Smooth muscle cell (in vitro differentiated cells): ENCODE results near the gene ANO10. TPM values are rescaled to one million over a fixed set of nuclear protein-coding genes. Genes with fewer than 3 reads are reported as not detected.
"Not testable (repeated sequence)": the region's sequence is repeated elsewhere in the genome, so short reads cannot be mapped to it uniquely, and the experiment has no call there.

Source experiments
- DNase-seq: peaks from one replicate; lab custom pipeline; 2025; ENCODE audit not compliant: unreplicated experiment; lab: John Stamatoyannopoulos, UW
- H2AFZ ChIP-seq: fragments of 200-600 bp; sonication (generic); 2 replicates; pipeline ENCODE4 v1.6.0; 2016; ENCODE audit warnings: antibody characterized with exemption, low read depth, mild to moderate bottlenecking
- H3F3A ChIP-seq: fragments of 200-600 bp; sonication (generic); 2 replicates; pipeline ENCODE4 v1.6.0; 2017; ENCODE audit warnings: antibody characterized with exemption, low read depth
- H3K27ac ChIP-seq: fragments of 200-600 bp; sonication (generic); 2 replicates; pipeline ENCODE4 v1.5.1; 2016; ENCODE audit warnings: low read depth, mild to moderate bottlenecking
- H3K27me3 ChIP-seq: fragments of 200-600 bp; sonication (generic); 2 replicates; pipeline ENCODE4 v1.6.1; 2016; ENCODE audit warnings: low read depth, mild to moderate bottlenecking
- H3K36me3 ChIP-seq: fragments of 200-600 bp; sonication (generic); 2 replicates; pipeline ENCODE4 v1.5.1; 2016; ENCODE audit warnings: low read depth
- H3K4me1 ChIP-seq: fragments of 200-600 bp; sonication (generic); 2 replicates; pipeline ENCODE4 v1.5.1; 2016; ENCODE audit warnings: low read depth
- H3K4me2 ChIP-seq: fragments of 200-600 bp; sonication (generic); 2 replicates; pipeline ENCODE4 v1.6.0; 2016; ENCODE audit warnings: mild to moderate bottlenecking
- H3K4me3 ChIP-seq: fragments of 200-600 bp; sonication (generic); 2 replicates; pipeline ENCODE4 v1.5.1; 2016; ENCODE audit warnings: mild to moderate bottlenecking
- H3K79me2 ChIP-seq: fragments of 200-600 bp; sonication (generic); 2 replicates; pipeline ENCODE4 v1.6.0; 2016; ENCODE audit warnings: low read depth, mild to moderate bottlenecking
- H3K9ac ChIP-seq: fragments of 200-600 bp; sonication (generic); 2 replicates; pipeline ENCODE4 v1.6.0; 2016; ENCODE audit warnings: low read depth
- H3K9me3 ChIP-seq: fragments of 200-600 bp; sonication (generic); replicated peaks from 2 replicates; pipeline ENCODE4 v1.5.1; 2016; ENCODE audit warnings: low read depth
- H4K20me1 ChIP-seq: fragments of 200-600 bp; sonication (generic); 2 replicates; pipeline ENCODE4 v1.6.0; 2016; ENCODE audit warnings: low read depth
- WGBS: methylation state at CpG from one replicate; pipeline ENCODE4 v1.1.7; 2016; ENCODE audit warnings: low lambda C conversion rate; 5-methylcytosine and 5-hydroxymethylcytosine counted together
- polyA plus RNA-seq: library from polyadenylated mRNA; unstranded; fragments of >200 nt; fragmentation: Nextera tagmentation; extraction: Ambion mirVana; gene quantifications from 2 replicates; pipeline ENCODE4 v1.2.1, GENCODE V29; 2016
- total RNA-seq: library from RNA; depleted of rRNA; stranded (reverse); fragments of >200 nt; gene quantifications from 2 replicates; pipeline ENCODE4 v1.2.3, GENCODE V29; 2014
- TF ChIP-seq, protein P1 (sequence below): fragments of 200-600 bp; sonication (generic); IDR thresholded peaks from 2 replicates; pipeline ENCODE4 v1.5.1; 2017; ENCODE audit warnings: borderline replicate concordance, mild to moderate bottlenecking, antibody characterized with exemption; ENCODE audit not compliant: insufficient read depth, poor library complexity, severe bottlenecking

The ANO10 gene
- total and polyA plus RNA-seq, 2 experiments from 2014 or later: 19.2 to 25.3 TPM

DNA sequence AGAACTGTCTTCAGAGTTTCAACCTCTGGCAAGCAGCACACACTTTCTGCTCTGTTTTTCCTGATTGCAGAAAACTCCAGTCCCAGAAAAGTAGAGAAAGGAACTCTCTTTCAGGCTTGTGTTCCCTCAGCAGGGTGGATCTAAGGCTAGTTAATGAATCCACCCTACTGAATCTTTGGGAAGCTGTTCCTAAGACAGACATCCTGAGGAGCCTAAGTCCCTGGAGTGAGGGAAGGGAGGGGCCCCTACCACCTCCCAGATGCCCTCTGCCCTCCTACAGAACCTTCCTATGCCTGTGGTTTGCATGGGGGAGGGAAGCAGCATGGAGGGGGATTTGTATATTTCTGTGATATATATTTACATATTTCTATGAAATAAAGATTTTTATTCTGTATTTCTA, 124.4 kb downstream of the ANO10 start:
- Histone ChIP-seq H3K4me1 (peaks cover 14% of the 10 kb centered on the region), H3K79me2 (no peaks in the 10 kb centered on the region), H4K20me1 (peaks cover 6% of the 10 kb centered on the region), H3F3A (no peaks in the 10 kb centered on the region), H3K27me3 (no peaks in the 10 kb centered on the region), H3K4me3 (no peak overlapping the region), H3K4me2 (no peak overlapping the region), H2AFZ (no peak overlapping the region), H3K36me3 (no peaks in the 10 kb centered on the region), H3K9me3 (no peaks in the 10 kb centered on the region), H3K27ac (no peak overlapping the region), H3K9ac (no peak overlapping the region)
- TF ChIP-seq, protein P1, sequence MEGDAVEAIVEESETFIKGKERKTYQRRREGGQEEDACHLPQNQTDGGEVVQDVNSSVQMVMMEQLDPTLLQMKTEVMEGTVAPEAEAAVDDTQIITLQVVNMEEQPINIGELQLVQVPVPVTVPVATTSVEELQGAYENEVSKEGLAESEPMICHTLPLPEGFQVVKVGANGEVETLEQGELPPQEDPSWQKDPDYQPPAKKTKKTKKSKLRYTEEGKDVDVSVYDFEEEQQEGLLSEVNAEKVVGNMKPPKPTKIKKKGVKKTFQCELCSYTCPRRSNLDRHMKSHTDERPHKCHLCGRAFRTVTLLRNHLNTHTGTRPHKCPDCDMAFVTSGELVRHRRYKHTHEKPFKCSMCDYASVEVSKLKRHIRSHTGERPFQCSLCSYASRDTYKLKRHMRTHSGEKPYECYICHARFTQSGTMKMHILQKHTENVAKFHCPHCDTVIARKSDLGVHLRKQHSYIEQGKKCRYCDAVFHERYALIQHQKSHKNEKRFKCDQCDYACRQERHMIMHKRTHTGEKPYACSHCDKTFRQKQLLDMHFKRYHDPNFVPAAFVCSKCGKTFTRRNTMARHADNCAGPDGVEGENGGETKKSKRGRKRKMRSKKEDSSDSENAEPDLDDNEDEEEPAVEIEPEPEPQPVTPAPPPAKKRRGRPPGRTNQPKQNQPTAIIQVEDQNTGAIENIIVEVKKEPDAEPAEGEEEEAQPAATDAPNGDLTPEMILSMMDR: no peak
- DNase-seq: no peak

DNA sequence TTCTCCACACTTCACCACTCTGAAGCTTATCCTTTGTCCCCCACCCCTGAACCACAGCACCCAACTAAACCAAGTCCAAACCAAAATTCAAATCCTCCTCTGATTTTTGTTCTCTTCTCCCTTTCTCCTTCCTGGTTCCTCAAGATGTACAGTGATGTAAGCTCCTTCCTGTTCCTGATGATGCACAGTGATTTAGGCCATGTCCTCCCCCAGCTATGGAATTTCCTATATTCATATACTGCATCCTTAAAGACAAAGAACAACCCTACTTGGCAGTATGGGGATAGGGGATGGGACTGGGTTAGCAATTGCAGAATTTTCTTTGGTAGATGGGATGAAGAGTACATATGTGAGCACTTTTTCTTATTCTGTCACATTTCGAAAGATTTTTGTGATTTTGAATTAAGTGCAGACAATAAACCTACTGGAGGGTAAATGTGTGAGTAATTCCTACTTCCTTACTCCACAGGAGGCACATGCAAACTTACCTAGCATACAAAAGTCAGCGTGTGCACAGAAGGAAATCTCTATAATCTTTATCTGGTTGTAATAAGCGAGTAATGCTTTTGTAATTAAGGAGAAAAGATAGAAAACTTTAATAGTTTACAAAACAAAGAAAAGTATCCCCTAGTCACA, 125.0 kb downstream of the ANO10 start:
- H3K4me1 ChIP-seq: peaks cover 14% of the 10 kb centered on the region
- H3F3A ChIP-seq: no peaks in the 10 kb centered on the region
- peaks cover 6% of the 10 kb centered on the region for H4K20me1 ChIP-seq
- no peak overlapping the region for H3K9ac ChIP-seq
- WGBS: 91% methylated on average over 3 of the region's 3 CpGs
- TF ChIP-seq, protein P1: no peak
- no peaks in the 10 kb centered on the region for H3K79me2 ChIP-seq
- H3K4me2 ChIP-seq: no peak overlapping the region
- no peaks in the 10 kb centered on the region for H3K36me3 ChIP-seq
- no peak overlapping the region for H2AFZ ChIP-seq
- no peak overlapping the region for H3K27ac ChIP-seq
- H3K4me3 ChIP-seq: no peak overlapping the region
- DNase-seq: no peak
- no peaks in the 10 kb centered on the region for H3K27me3 ChIP-seq
- no peaks in the 10 kb centered on the region for H3K9me3 ChIP-seq

DNA sequence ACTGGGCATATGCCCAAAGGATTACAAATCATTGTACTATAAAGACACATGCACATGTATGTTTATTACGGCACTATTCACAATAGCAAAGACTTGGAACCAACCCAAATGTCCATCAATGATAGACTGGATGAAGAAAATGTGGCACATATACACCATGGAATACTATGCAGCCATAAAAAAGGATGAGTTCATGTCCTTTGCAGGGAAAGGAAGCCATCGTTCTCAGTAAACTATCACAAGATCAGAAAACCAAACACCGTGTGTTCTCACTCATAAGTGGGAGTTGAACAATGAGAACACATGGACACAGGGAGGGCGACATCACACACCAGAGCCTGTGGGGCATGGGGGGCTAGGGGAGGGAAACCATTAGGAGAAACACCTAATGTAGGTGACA, 128.9 kb downstream of the ANO10 start:
- not testable (repeated sequence) for H3K27me3 ChIP-seq, H3K4me2 ChIP-seq, H3K27ac ChIP-seq, H2AFZ ChIP-seq, H3K79me2 ChIP-seq, H4K20me1 ChIP-seq, H3K36me3 ChIP-seq, DNase-seq, H3F3A ChIP-seq, H3K4me3 ChIP-seq, H3K9ac ChIP-seq, H3K9me3 ChIP-seq
- peaks cover 13% of the 10 kb centered on the region for H3K4me1 ChIP-seq
- 99% methylated on average over 4 of the region's 4 CpGs for WGBS

DNA sequence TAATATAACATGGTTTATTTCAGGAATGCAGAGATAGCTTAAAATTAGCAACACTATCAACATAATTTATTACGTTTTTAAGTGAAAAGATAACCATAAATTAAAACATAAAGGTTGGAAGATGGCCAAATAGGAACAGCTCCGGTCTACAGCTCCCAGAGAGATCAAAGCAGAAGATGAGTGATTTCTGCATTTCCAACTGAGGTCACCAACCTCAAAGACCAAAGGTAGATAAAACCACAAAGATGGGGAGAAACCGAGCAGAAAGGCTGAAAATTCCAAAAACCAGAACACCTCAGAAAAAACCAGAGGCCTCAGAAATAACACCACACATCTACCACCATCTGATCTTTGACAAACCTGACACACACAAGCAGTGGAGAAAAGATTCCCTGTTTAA, 130.0 kb downstream of the ANO10 start:
- not testable (repeated sequence) for H3K4me2 ChIP-seq, DNase-seq
- 89% methylated on average over 3 of the region's 3 CpGs for WGBS

More for the DNA sequence above, 130.0 kb downstream of the ANO10 start:
- not testable (repeated sequence) for H3K9ac ChIP-seq, H3K79me2 ChIP-seq, H3K27ac ChIP-seq, H3F3A ChIP-seq, H3K36me3 ChIP-seq, H2AFZ ChIP-seq, H3K9me3 ChIP-seq, H3K4me1 ChIP-seq, H3K27me3 ChIP-seq, H3K4me3 ChIP-seq, H4K20me1 ChIP-seq
